Activated naive CD8-positive, alpha-beta T cell treated with anti-CD3 and anti-CD28 coated beads, Interleukin-2, amount 50 U/mL, for 16 hours (primary cell): ENCODE data around the gene KCNQ2.

Experiments
- DNase-seq: peaks from one replicate; pipeline ENCODE4 v3.0.0-alpha.2; 2020; ENCODE audit warnings: low read depth, low spot score

Gene KCNQ2

DNA sequence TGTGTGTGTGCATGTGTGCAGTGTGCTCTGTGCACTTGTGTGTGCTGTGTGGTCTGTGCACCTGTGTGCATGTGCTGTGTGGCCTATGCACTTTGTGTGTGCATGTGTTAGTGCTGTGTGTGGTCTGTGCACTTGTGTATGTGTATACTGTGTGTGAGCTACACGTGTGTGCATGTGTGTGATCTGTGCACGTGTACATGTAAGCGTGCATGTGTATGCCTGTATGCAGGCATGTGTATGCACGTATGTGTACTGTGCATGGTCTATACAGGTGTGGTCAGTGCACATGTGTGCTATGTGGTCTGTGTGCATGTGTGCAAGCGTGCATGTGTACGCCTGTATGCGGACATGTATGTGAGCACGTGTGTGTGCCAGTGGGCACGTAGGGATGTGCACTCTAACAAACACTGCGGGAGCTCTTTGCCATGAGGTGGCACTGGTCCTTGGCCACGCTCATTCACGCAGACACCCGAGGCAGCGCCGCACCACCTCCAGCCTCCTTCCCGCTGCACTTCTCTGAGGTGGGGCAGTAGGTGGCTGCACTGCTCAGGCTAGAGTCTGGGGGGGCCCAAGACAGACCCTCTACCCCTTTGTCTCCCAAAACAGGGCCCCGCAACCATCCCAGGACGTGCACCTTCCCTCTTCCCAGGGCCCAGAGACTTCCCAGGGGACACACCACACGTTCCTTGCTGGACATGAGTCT, 68.9 kb downstream of the KCNQ2 start:
- DNase-seq, result no peak

DNA sequence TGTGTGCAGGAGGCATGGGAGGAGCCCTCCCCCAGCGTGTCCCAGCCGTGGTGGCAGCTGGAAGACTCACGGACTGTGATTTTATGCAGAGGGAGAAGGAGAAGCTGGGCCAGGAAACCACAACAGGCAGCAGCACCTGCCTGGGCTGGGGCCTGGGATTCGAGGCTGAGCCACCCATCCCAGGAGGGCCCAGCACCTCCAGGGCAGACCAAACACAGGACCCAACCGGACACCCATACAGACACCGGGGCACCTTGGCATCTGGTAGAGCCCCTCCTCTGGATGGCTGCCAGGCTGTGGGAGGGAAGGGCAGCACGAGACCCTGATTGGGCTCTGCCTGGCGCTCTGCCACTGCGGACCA, 69.6 kb downstream of the KCNQ2 start:
- DNase-seq, result no peak

DNA sequence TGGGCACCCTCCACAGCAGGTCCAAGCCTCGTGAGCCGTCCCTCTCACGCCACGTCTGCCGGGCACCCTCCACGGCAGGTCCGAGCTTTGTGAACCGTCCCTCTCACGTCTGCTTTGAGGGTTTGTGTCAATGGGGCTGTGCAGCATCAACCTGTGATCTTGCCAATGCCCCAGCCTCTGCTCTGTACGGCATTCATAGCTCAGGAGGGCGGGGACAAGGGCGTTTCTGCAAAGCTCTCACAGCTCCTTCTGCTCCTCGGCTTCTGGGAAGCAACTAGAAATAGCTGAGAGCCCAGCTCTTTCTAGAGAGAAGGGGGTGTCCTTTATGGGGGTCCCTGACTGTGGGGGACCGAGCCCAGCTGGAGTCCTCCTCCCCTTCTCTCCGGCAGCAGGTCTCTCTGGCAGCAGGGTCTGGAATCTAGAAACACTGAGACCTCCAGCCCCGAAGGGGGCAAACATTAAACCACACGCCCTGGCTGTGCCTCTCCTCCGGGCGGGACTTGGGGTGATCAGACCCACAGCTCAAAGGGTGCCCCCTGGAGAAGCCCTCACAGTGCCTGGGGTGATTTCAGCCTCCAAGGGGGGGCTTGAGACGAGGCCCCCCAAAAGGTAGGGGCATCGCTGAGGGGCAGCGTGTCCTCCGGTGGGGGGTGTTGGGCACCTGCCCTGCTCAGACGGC, 70.1 kb downstream of the KCNQ2 start:
- no peak for DNase-seq

DNA sequence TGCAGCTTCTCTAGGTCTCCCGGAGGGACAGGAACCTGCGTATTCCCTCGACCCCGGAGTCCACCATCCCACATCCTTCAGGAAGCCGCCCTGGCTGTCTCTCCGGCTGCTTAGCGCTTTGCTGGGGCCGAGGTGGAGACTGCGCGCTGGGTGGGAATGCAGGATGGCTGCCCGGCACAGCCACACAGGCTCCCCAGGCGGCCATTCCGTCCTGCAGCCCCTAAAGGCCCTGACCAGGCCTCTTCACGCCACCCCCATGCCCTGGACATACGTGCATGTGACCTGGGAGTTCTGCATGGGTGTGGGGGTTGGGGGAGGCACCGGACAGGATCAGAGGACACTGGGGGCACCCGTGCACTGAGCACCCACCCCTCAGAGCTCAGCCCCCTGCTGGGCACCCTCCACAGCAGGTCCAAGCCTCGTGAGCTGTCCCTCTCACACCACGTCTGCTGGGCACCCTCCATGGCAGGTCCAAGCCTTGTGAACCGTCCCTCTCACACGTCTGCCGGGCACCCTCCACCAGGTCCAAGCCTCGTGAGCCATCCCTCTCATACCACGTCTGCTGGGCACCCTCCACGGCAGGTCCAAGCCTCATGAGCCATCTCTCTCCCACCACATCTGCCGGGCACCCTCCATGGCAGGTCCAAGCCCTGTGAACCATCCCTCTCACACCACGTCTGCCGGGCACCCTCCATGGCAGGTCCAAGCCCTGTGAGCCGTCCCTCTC, 70.9 kb downstream of the KCNQ2 start:
- DNase-seq, result no peak

DNA sequence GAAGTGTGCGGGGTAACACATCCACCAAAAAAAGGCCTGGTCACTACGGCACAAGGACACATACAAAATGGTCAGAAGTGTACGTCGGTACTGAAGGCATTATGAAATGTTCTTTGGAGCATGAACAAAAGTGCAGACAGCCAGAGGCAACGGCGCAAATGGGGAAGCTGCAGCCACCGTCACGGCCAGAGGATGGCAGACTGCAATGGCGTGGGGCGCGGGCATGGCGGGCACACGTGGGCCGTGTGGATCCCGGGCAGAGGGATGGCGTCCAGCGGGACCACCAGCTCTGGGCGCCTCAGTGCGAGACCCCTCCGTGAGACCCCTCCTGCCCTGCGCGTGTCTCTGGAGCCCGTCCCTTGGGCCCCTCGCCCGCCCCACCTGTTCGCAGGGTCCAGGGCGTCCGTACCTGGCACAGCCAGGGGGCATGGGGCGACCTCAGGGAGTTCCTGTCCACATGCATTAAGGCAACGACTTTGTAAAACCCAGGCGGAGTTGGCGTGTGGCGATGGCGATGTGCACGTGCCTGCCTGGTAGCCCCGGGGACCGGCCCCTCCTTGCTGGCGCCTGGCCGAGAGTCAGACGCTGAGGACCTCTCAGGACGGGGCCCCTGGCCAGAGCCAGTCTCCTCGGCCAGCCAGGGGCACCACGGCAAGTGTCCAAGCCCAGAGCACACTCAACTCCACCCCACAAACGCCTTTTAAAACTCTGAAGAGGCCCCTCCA, 71.8 kb downstream of the KCNQ2 start:
- no peak for DNase-seq

DNA sequence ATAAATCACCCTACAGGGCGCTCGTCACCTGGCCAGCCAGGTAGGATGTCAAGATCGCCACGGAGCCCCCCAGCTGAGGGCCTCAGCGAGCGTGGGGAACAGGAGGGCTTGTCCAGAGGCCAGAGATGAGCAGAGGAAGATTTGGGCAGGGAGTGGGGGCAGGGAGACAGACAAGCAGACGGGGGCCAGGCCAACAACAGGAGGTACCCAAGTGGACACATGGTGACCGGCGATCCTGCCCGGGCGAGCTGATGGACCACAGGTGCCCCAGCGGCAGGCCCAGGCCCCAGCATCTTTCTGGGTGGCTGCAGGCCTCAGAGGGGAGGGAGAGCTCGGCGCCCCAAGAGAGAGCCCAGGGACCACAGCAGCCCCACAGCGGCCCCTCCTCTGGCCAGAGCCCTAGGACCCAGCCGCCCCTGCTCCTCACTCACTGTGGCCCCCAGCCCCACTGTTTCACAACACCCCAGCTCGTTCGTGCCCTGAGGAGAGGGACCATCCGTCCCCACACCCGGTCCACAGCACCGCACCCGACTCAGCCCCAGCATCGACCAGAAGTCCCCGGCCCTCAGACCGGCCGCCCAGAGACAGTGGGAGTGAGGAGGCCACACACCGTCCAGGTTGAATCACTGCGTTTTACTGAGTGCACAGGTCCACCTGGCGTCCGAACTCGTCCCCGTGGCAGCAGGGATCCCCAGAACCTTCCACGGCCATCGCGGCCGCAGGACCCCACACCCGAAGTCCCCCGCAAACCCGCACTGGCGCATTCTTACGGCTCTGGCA, 72.7 kb downstream of the KCNQ2 start:
- no peak for DNase-seq

DNA sequence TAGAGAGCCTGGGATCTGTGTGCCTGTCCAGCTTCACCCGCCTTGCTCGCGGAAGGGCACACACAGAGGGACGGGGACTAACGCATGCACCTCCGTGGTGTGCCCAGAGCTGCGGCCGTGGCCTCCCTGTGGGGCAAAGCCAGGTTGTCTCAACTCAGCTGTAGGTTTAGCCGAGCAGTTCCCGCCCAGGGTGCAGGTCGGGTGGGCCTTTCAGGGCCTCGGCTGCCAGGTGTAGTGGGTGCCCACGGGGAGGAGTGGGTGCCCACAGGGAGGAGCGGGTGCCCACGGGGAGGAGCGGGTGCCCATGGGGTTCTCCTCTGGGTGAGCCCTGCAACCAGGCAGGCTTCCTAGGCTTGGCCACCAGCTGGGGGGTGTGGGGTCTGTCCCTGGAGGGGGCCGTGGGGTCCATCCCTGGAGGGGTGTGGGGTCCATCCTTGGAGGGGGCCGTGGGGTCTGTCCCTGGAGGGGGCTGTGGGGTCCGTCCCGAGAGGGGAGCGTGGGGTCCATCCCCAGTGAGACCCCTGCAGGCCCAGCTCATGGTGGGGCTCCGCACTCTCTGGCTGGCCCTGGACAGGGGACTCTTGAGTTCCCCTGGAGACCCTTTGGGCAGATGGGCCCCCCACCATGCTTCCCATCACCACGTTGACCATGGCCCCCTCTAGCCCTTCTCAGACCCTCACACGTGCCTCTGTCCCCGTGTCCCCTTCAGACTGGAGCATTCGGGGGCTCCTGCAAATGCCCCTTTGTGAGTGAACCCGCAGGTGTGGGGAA, 73.5 kb downstream of the KCNQ2 start:
- no peak for DNase-seq

DNA sequence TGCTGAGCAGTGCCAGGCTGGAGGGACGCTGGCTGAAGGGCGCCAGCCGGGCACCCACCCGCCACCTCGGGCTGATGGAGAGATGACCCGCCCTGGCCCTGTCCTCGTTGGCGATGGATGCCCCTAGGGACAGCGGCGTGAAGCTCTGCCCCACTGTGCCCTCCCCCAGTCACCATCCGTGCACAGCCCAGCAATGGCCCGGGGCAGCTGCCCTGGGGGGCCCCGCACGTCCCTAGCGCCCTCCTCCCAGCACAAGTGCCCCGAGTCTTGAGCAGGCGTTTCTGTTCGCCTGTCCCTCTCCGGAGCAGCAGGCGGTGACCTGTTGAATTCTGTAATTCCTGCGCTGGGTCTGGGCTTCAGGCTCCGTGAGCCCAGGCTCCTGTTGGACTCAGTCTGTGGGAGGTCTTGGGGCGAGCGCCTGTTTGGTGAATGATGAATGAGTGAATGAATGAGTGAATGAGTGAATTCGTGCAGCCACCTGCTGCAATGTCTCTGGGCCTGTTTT, 74.5 kb downstream of the KCNQ2 start:
- DNase-seq, result no peak

DNA sequence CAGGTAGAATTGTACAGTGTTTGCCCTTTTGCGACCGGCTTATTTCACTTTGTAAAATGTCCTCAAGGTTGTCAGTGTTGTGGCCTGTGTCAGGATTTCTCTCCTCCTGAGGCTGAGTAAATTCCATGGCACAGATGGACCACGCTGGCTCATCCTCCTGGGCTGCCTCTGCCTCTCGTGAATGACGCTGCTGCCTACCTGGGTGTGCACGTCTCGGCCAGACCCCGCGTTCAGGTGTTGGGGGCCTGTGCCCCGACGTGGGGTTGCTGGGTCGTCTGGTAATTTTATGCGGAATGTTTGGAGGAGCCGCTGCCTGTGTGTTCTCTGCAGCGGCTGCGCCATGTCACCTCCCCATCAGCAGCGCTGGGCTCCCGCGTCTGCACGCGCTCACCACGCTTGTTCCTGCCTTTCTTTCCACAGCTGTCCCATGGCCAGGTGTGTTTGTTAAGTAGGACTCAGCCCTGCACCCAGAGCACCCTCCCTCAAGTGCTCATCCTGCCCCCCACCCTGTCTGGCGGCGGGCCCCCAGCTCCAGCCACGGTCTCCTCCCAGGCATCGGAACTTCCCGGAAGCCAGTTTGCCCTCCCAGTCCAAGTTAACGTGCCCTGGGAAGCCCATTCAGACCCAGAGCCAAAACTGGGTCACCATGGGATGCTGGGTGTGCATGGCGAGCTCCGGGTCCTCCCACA, 75.2 kb downstream of the KCNQ2 start:
- no peak for DNase-seq

DNA sequence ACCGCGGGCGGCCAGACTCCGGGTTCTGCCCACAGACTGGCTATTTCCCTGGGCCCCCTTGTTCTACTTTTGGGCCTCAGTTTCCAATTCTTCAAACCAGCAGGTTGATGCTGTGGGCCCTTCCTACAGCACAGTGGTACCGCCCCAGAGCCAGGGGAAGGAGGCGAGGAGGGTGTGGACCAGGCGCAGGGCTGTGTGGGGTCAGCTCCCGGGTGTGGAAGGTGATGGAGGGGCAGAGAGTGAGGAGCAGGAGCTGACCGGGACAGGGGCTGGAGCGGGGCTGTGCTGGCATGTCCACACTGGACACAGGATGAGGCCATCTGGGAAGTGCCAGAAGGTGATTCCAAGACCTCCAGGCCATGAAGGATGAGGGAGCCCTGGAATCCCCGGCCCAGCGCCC, 76.2 kb downstream of the KCNQ2 start:
- no peak for DNase-seq

DNA sequence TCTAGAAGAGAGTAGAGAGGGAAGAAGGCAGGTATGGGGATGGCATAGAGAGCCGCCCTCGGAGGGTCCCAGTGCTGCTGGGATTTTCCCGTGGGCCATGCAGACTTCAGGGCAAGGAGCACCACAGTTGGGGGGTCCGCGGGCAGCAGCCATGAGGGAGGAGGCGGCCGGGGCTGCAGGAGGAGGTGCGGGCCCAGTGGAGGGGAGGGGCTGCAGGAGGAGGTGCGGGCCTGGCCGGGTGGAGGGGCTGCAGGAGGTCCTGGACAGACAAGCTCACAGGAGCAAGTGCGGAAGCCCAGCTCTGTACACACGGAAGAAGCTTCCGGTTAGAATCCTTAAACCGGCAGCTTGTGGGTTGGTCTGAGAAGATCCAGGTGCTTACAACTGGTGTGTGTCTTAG, 76.7 kb downstream of the KCNQ2 start:
- no peak for DNase-seq

DNA sequence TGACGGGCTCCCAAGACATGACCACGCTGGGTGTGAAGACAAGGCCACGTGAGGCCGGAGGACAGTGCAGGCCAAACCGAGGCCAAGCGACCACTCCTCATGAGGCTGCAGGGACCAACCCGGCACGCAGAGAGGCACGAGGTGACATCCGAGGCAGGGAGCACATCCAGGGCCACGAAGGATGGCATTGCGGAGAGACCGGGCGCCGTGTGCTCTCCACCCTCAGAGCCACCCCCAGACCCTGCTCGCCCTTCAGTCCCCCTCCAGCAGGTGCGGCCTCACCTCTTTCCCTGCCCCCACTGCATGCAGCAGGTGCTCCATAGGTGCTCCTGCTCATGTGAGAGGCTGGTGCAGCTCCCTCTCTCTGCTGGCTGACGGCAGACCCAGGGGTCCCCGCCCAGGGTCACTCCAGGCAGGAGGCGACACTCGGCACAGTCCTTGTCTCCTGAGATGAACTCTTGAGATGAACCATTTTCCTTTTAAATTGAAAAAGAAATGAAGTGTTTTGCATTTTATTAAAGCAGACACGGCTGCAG, 77.5 kb downstream of the KCNQ2 start:
- no peak for DNase-seq

DNA sequence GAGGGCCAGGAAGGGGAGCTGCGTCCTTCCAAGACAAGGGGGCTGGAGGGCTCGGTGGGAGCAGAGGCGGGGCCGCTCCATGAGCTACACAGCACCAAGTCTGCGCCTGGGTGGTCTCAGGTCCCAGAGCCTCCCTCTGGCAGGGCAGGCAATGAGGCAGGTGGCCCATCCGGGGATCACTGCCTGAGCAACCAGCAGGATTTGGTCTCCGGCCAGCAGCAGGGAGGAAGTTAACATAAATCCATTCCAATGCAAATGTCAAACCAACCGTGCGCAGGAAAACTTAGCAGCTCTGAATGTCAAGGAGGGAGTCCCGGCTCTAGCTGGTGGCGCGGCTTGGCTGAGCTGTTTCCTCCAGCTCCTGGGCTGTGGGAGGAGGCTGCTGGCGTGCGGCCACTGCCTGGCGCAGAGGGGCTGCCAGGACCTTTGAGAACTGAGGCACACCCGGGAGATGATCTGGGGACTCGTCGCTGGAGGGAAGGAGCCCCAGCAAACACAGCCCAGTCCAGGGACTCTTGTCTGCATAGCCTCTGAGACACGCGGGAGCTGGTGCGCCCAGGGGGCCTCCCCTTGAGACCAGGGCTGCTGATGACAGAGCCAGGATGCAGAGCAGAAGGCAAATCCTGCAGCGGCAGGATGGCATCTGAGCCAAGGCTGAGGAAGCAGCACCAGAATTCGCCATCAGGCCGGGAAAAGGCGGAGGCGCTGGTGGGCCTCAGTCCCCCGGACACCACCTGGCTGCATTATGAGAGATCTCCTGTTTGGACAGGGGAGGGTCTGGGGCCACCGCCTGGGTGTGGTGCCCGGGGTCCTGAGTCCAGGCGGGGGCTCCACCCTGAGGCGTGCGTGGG, 78.2 kb downstream of the KCNQ2 start:
- DNase-seq, result no peak

DNA sequence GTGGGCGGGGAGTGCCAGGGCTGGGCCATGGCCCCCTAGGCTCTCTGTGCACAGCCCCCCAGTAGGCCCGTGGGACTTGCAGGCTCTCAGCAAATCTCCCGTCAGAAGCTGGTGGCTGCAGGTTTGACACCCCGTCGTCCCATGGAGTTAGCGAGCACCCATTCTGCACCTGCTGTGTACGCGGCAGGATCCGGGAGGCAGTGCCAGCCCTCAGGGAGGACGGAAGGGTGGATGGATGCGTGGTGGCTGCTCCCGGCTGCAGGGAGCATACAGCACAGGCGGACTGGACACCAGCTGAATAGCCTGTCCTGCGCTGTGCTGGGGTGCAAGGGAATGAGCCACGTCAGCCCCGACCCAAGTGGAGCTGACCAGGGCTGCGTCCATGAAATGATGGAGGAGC, 78.9 kb downstream of the KCNQ2 start:
- DNase-seq, result no peak

DNA sequence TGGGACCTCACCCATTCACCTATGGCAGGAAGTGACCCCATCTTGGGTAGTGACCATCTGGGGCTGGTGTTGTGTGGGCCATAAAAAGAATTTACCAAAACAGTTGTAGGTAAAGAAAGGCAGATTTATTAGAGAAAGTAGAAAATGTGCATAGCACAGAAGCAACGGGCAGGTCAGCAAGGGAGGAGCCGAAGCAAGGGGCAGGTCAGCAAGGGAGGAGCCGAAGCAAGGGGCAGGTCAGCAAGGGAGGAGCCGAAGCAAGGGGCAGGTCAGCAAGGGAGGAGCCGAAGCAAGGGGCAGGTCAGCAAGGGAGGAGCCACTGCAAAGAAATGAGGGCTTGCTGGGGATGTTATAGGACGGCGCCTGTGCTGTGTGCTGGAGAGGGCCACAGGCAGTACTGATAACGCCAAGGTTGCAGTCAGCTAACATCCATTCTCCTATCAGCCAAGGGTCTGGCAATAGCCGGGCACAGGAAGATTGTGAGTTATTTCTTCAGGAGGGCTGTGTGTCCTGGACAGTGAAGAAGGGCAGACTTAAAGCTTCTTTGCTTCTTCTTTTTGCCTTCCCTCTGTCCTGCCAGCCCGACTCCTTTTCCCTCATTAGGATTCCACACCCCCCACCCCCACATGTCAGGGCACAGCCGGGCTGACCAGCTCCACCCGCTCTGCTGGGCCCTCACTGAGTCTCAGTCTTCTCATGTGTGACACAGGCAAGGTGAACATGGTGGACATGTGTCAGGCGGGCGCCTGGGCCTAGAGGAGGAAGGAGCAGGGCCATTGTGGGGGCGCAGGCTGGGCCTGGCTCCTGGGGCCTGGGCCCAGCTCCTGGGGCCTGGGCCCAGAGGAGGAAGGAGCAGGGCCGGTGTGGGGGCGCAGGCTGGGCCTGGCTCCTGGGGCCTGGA, 79.7 kb downstream of the KCNQ2 start:
- no peak for DNase-seq

DNA sequence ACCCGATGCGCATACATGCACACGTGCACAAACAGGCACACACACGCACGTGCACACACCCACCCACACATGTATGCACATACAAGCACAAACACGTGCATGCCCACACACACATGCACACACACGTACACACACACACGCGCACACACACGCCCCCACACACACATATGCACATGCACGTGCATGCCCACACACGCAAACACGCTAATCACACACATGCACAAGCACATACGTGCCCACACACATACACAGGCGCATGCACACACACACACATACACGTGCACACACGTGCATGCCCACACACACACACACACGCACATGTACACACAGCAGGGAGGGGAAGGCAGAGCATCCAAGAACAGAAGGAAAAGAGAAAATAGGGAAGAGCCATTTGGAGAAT, 84.5 kb downstream of the KCNQ2 start:
- no peak for DNase-seq

DNA sequence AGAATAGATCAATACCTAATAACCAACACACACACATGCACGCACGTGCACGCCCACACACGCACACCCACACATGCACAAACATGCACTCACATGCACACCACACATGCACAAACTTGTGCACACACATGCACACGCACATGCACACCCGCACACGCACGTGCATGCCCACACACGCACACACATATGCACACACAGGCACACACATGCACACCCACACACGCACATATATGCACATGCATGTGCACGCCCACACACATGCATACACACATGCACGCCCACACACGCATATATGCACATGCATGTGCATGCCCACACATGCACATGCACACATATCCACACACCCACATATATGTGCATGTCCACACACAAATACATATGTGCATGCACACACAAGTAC, 85.1 kb downstream of the KCNQ2 start:
- no peak for DNase-seq

DNA sequence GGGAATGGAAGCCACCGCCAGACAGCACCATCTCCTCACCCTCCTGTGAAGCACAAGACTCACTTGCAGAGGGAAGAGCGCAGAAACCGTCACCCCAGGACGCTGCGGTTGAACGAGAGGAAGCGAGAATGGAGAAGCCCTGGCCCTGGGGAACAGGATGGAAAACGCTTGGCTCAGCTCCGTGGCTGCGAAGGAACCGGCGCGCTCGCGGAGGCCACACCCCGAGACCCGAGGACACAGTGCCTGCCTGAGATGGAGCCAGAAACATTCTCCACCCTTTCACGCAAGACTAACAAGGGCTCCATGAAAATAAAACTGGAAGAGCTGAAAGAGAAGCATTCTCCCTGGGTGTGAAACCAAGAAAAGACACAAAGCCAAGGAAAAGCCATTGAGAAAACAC, 86.0 kb downstream of the KCNQ2 start:
- no peak for DNase-seq
